Ectodermal cell (in vitro differentiated cells): ENCODE measurements around the gene MRPL27.

Experiments used
- H3K27ac ChIP-seq: 2 replicates; pipeline ENCODE4 v1.7.0; 2013; ENCODE audit warnings: mild to moderate bottlenecking, low read depth, low read length; ENCODE audit not compliant: insufficient read depth, poor library complexity, severe bottlenecking
- H3K27me3 ChIP-seq: 2 replicates; pipeline ENCODE4 v1.7.0; 2013; ENCODE audit warnings: mild to moderate bottlenecking, low read length; ENCODE audit not compliant: insufficient read depth, control insufficient read depth, poor library complexity, severe bottlenecking
- H3K36me3 ChIP-seq: one replicate; pipeline ENCODE4 v1.7.0; 2013; ENCODE audit warnings: low read length; ENCODE audit not compliant: control insufficient read depth, insufficient read depth
- H3K4me1 ChIP-seq: one replicate; pipeline ENCODE4 v1.7.0; 2013; ENCODE audit warnings: low read length; ENCODE audit not compliant: control insufficient read depth, insufficient read depth
- H3K4me3 ChIP-seq: 2 replicates; pipeline ENCODE4 v1.7.0; 2013; ENCODE audit warnings: low read depth, low read length, control low read depth; ENCODE audit not compliant: insufficient read depth
- H3K9me3 ChIP-seq: 2 replicates; pipeline ENCODE4 v1.7.0; 2013; ENCODE audit warnings: mild to moderate bottlenecking, low read length, moderate library complexity; ENCODE audit not compliant: control insufficient read depth
- WGBS, 2 experiments: methylation state at CpG; one replicate each; pipeline ENCODE4 v1.1.7; 2013; ENCODE audit warnings: missing lambda C conversion rate in 2 of 2; 5-methylcytosine and 5-hydroxymethylcytosine counted together

The MRPL27 gene

DNA sequence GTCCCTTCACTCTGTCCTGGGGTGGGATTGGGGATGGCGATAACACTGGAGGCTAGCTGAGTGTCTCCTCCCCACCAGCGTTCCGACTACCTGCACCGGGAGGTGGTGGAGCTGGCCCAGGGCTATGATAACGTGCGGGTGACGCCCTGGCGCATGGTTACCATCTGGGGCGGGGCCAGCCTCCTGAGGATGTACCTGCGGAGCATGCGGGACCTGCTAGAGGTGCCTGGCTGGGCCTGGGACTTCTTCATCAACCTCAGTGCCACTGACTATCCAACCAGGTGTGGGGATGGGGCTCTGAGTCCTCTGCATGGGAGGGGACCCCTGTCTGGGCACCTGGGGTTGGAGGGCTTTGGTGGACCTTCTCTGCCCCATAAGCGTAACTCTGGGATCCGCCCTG lies 18.2 kb downstream of the MRPL27 start:
- H3K36me3 ChIP-seq = peaks cover 39% of the 10 kb centered on the region
- H3K9me3 ChIP-seq = no peaks in the 10 kb centered on the region
- no peaks in the 10 kb centered on the region for H3K27me3 ChIP-seq
- no peak overlapping the region for H3K27ac ChIP-seq
- no peaks in the 10 kb centered on the region for H3K4me1 ChIP-seq
- no peak overlapping the region for H3K4me3 ChIP-seq
- 96 to 97% methylated on average over 13 of the region's 13 CpGs for WGBS, 2 experiments

DNA sequence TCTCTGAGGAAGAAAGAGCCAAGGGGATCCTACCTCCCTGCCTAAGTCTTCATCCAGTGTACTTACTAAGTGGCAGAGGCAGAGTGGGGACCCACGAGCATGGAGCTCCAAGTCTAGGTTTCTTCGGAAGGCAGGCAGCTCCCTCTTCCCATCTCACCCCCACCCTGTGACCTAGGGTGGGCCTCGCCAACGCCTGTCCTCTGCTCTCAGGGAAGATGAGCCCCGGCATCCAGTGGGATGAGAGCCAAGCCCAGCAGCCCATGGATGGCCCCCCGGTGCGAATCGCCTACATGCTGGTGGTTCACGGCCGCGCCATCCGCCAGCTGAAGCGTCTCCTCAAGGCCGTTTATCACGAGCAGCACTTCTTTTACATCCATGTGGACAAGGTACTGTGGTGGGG lies 18.8 kb downstream of the MRPL27 start:
- Histone ChIP-seq H3K27ac (no peak overlapping the region), H3K4me3 (no peak overlapping the region), H3K4me1 (no peaks in the 10 kb centered on the region), H3K36me3 (peaks cover 39% of the 10 kb centered on the region), H3K27me3 (no peaks in the 10 kb centered on the region), H3K9me3 (no peaks in the 10 kb centered on the region)
- 96% methylated on average over 15 of the region's 15 CpGs for WGBS, 2 experiments

DNA sequence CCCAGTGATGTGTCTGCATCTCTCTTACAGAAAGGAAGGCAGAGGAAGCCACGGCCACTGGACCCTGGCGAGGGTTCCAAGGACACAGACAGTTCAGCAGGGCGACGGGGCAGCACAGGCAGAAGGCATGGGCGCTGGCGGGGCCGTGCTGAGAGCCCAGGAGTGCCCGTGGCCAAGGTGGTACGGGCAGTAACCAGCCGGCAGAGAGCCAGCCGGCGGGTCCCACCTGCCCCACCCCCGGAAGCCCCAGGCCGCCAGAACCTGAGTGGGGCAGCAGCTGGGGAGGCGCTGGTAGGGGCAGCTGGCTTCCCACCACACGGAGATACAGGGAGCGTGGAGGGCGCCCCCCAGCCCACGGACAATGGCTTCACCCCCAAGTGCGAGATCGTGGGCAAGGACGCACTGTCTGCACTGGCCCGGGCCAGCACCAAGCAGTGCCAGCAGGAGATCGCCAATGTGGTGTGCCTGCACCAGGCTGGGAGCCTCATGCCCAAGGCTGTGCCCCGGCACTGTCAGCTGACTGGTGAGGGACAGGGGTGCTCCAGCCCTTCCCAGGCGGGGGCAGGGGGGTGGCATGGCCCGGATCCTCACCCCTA lies 19.3 kb downstream of the MRPL27 start:
- H3K4me1 ChIP-seq = no peaks in the 10 kb centered on the region
- no peak overlapping the region for H3K27ac ChIP-seq
- 96% methylated on average over 27 of the region's 27 CpGs for WGBS, 2 experiments
- H3K36me3 ChIP-seq = peaks cover 35% of the 10 kb centered on the region
- no peaks in the 10 kb centered on the region for H3K9me3 ChIP-seq
- no peak overlapping the region for H3K4me3 ChIP-seq
- no peaks in the 10 kb centered on the region for H3K27me3 ChIP-seq

- 93 to 94% methylated on average over 21 of the region's 21 CpGs for WGBS, 2 experiments
- H3K27me3 ChIP-seq = no peaks in the 10 kb centered on the region
- H3K9me3 ChIP-seq = no peaks in the 10 kb centered on the region
- no peak overlapping the region for H3K4me3 ChIP-seq
- H3K4me1 ChIP-seq = peaks cover 6% of the 10 kb centered on the region
- H3K36me3 ChIP-seq = peaks cover 29% of the 10 kb centered on the region
- no peak overlapping the region for H3K27ac ChIP-seq
These were observed 20.0 kb downstream of the MRPL27 start for GRCh38 chr17:50352693-50353599.

- no peaks in the 10 kb centered on the region for H3K27me3 ChIP-seq
- H3K4me1 ChIP-seq = peaks cover 14% of the 10 kb centered on the region
- no peaks in the 10 kb centered on the region for H3K9me3 ChIP-seq
- H3K27ac ChIP-seq = no peak overlapping the region
- peaks cover 23% of the 10 kb centered on the region for H3K36me3 ChIP-seq
- H3K4me3 ChIP-seq = no peak overlapping the region
- WGBS, 2 experiments = 96 to 98% methylated on average over 6 of the region's 6 CpGs
These were observed 20.8 kb downstream of the MRPL27 start for GRCh38 chr17:50352072-50352692.

DNA sequence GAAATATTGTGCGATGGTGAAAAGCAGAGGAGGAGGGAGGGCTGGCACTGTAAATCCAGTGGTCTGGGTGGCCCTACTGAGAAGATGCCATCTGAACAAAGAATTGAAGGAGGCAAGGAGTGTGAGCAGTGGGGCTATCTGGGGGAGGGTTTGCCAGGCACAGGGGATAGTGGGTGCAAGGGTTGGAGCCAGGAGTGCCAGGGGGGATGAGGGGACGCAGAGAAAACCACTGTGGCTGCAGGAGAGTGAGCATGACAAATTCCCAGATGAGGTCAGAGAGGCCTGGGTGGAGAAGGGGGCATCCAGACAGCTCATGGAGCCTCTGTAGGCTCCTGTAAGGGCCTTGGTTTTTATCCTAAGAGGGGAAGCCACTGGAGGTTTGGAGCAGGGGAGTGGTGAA lies 22.3 kb downstream of the MRPL27 start:
- H3K9me3 ChIP-seq = no peaks in the 10 kb centered on the region
- H3K36me3 ChIP-seq = peaks cover 8% of the 10 kb centered on the region
- 85 to 92% methylated on average over 2 of the region's 2 CpGs for WGBS, 2 experiments
- H3K27ac ChIP-seq = no peak overlapping the region
- H3K4me3 ChIP-seq = no peak overlapping the region
- peaks cover under 1% of the 10 kb centered on the region for H3K27me3 ChIP-seq
- H3K4me1 ChIP-seq = peaks cover 18% of the 10 kb centered on the region

- no peaks in the 10 kb centered on the region for H3K9me3 ChIP-seq
- WGBS, 2 experiments = 93 to 94% methylated on average over 4 to 5 of the region's 5 CpGs
- peaks cover 3% of the 10 kb centered on the region for H3K36me3 ChIP-seq
- no peak overlapping the region for H3K27ac ChIP-seq
- H3K4me3 ChIP-seq = no peak overlapping the region
- peaks cover 18% of the 10 kb centered on the region for H3K4me1 ChIP-seq
- H3K27me3 ChIP-seq = peaks cover 16% of the 10 kb centered on the region
These were observed 23.8 kb downstream of the MRPL27 start for GRCh38 chr17:50349243-50349600.

DNA sequence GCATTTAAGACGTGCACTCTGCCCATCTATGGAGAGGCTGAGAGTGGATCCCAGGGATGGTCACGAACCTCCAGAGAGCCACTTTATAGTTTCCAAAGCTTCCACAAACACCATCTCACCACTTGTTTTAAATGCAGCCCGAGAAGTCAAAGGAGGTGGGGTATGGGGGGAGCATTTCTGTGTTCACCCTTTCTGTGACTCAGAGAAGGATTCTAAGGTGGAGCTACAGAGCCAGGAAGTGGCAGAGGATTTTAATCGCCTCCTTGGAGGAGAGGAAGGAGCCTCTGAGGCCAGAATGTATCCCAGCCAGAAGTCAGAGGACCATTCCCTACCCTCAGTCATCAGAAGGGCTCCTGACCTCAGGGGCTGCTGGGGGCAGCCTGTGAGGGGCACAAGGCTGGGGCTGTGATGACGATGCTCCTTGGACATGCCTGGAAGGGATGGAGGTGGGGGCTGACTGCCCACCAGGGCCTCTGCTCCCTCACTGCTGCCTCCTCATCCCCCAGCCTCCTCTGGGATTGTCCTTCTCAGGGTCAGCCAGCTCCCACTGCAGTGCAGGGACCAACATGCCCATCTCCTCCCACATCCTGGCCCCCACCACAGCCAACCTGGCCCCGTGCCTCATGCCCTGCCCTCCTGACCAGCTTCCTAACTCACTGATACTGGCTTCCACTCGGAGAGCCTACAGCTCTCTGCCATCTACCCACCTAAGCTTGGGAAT lies 24.3 kb downstream of the MRPL27 start:
- 89% methylated on average over 6 to 7 of the region's 7 CpGs for WGBS, 2 experiments
- Histone ChIP-seq H3K27me3 (peaks cover 16% of the 10 kb centered on the region), H3K4me3 (no peak overlapping the region), H3K27ac (no peak overlapping the region), H3K9me3 (no peaks in the 10 kb centered on the region), H3K4me1 (peaks cover 18% of the 10 kb centered on the region), H3K36me3 (no peaks in the 10 kb centered on the region)

DNA sequence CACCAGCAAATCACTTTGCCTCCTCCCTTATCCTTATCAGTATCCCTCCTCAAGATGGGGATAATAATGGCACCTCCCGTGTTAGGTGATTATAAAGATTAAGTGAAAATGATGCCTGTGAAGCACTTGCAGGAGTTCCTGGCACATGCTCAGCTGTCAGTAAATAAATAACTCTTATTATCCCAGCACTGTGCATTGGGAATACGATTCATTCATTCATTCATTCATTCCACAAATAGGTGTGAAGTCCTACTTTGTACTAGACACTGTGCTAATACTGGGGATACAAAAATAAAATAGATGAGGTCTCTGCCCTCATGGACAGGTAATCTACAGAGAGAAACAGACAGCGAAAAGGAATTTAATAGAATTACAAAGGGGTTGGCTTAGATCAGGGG lies 25.1 kb downstream of the MRPL27 start:
- 78 to 88% methylated on average over 2 to 3 of the region's 3 CpGs for WGBS, 2 experiments
- Histone ChIP-seq H3K4me3 (peak overlapping the region; percentile 60), H3K36me3 (no peaks in the 10 kb centered on the region), H3K27ac (no peak overlapping the region), H3K9me3 (no peaks in the 10 kb centered on the region), H3K4me1 (peaks cover 18% of the 10 kb centered on the region), H3K27me3 (peaks cover 16% of the 10 kb centered on the region)
